Measurements from ENCODE around the gene FNDC1.

DNA sequence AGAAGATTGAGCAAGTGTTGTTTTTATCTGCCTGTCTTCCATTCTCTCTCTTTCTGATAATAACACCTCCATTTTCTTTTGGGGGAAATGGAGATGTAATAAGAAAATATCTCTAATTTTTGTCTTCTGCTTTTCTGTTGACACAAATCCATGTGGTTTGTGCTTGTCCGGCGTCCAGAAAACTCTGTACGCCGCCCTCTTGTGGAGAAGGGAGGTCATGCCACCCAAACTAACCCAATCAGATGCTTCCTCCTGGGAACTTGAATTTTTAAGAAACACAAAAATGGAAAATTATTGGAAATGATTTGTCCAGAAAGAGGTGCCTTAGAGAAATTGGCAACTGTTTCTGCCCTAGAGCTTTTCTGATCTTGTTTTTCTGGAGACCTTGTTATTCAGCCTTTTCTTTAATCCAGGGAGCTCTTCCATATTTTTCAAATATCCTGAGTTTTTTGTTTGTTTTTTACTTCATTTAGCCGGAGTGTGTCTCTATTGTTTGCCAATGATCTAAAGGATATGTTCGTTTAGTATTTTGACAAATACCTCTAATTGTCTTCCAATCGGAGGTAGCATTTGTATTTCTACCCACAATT lies 17.8 kb upstream of the FNDC1 start:
- TF ChIP-seq GATA2 (IDR thresholded peaks at IDR 0.05; ENCODE audit: low read depth, low read length) (no peak), GATA3 (IDR thresholded peaks at IDR 0.05; ENCODE audit: low read depth, low read length) (no peak)

Measured in SH-SY5Y (cell line).